ENCODE measurements around the gene CACNA2D3. TPM values are rescaled to one million over a fixed set of nuclear protein-coding genes. Genes with fewer than 3 reads are reported as not detected.

CACNA2D3 gene
- total RNA-seq, 1 donor from 2014 or later = 17.2 TPM

GRCh38 chr3:54939557-54940300 lies 817.4 kb downstream of the CACNA2D3 start:
- no peaks in the 10 kb centered on the region for H3K4me1 ChIP-seq
- TF ChIP-seq CTCF (IDR thresholded peaks at IDR 0.05) (no peak), POLR2A (IDR thresholded peaks at IDR 0.05) (no peak), POLR2AphosphoS5 (IDR thresholded peaks at IDR 0.05; ENCODE audit: insufficient read depth in 1 of 2, low read depth in 1 of 2) (no peak)
- H3K27me3 ChIP-seq = no peaks in the 10 kb centered on the region
- intact Hi-C loops (cut with DNase I) = no loop called here
- no peaks in the 10 kb centered on the region for H3K9me3 ChIP-seq
- no peaks in the 10 kb centered on the region for H3K36me3 ChIP-seq
- no peak for DNase-seq (ENCODE audit: extremely low spot score in 2 of 2)
- H3K4me3 ChIP-seq = no peak overlapping the region
- H3K27ac ChIP-seq = no peak overlapping the region

- no peak overlapping the region for H3K27ac ChIP-seq
- intact Hi-C loops (cut with DNase I) = no loop called here
- no peaks in the 10 kb centered on the region for H3K27me3 ChIP-seq
- H3K4me3 ChIP-seq = no peak overlapping the region
- no peaks in the 10 kb centered on the region for H3K9me3 ChIP-seq
- no peak for DNase-seq (ENCODE audit: extremely low spot score in 2 of 2)
- no peaks in the 10 kb centered on the region for H3K36me3 ChIP-seq
- no peaks in the 10 kb centered on the region for H3K4me1 ChIP-seq
- TF ChIP-seq CTCF (IDR thresholded peaks at IDR 0.05) (no peak), POLR2A (IDR thresholded peaks at IDR 0.05) (no peak), POLR2AphosphoS5 (IDR thresholded peaks at IDR 0.05; ENCODE audit: insufficient read depth in 1 of 2, low read depth in 1 of 2) (no peak)
Measured at GRCh38 chr3:54940971-54941370, 818.6 kb downstream of the CACNA2D3 start.

GRCh38 chr3:54941690-54942362 lies 819.5 kb downstream of the CACNA2D3 start:
- no peak overlapping the region for H3K4me3 ChIP-seq
- DNase-seq (ENCODE audit: extremely low spot score in 2 of 2) = no peak
- no peaks in the 10 kb centered on the region for H3K4me1 ChIP-seq
- no peaks in the 10 kb centered on the region for H3K27me3 ChIP-seq
- H3K36me3 ChIP-seq = no peaks in the 10 kb centered on the region
- H3K27ac ChIP-seq = no peak overlapping the region
- intact Hi-C loops (cut with DNase I) = no loop called here
- TF ChIP-seq POLR2AphosphoS5 (IDR thresholded peaks at IDR 0.05; ENCODE audit: insufficient read depth in 1 of 2, low read depth in 1 of 2) = no peak
- no peaks in the 10 kb centered on the region for H3K9me3 ChIP-seq

GRCh38 chr3:54949491-54950044 lies 827.2 kb downstream of the CACNA2D3 start:
- TF ChIP-seq POLR2AphosphoS5 (IDR thresholded peaks at IDR 0.05; ENCODE audit: insufficient read depth in 1 of 2, low read depth in 1 of 2) = no peak
- no peak for TF ChIP-seq CTCF (IDR thresholded peaks at IDR 0.05)
- TF ChIP-seq POLR2A (IDR thresholded peaks at IDR 0.05) = no peak
- H3K36me3 ChIP-seq = no peaks in the 10 kb centered on the region
- H3K4me3 ChIP-seq = no peak overlapping the region
- H3K9me3 ChIP-seq = no peaks in the 10 kb centered on the region
- no peak for DNase-seq (ENCODE audit: extremely low spot score in 2 of 2)
- peaks cover 16% of the 10 kb centered on the region for H3K4me1 ChIP-seq
- intact Hi-C loops (cut with DNase I) = no loop called here
- no peaks in the 10 kb centered on the region for H3K27me3 ChIP-seq
- no peak overlapping the region for H3K27ac ChIP-seq

- Histone ChIP-seq H3K4me1 (peaks cover 16% of the 10 kb centered on the region), H3K27ac (no peak overlapping the region), H3K4me3 (no peak overlapping the region), H3K9me3 (no peaks in the 10 kb centered on the region), H3K36me3 (no peaks in the 10 kb centered on the region), H3K27me3 (no peaks in the 10 kb centered on the region)
- DNase-seq (ENCODE audit: extremely low spot score in 2 of 2) = no peak
- intact Hi-C loops (cut with DNase I) = no loop called here
- no peak for TF ChIP-seq CTCF (IDR thresholded peaks at IDR 0.05)
- TF ChIP-seq POLR2A (IDR thresholded peaks at IDR 0.05) = no peak
- TF ChIP-seq POLR2AphosphoS5 (IDR thresholded peaks at IDR 0.05; ENCODE audit: insufficient read depth in 1 of 2, low read depth in 1 of 2) = no peak
Measured at GRCh38 chr3:54950391-54951003, 828.1 kb downstream of the CACNA2D3 start.
